ENCODE measurements around the gene PDE6G.

The PDE6G gene

GRCh38 chr17:81656118-81656743 is at the start of gene PDE6G:
TSS of gene PDE6G (minus strand) at chr17:81656542. CDS start at chr17:81653305, 3,237 bp downstream.
- DNase-seq (ENCODE audit: low spot score): no peak

DNA sequence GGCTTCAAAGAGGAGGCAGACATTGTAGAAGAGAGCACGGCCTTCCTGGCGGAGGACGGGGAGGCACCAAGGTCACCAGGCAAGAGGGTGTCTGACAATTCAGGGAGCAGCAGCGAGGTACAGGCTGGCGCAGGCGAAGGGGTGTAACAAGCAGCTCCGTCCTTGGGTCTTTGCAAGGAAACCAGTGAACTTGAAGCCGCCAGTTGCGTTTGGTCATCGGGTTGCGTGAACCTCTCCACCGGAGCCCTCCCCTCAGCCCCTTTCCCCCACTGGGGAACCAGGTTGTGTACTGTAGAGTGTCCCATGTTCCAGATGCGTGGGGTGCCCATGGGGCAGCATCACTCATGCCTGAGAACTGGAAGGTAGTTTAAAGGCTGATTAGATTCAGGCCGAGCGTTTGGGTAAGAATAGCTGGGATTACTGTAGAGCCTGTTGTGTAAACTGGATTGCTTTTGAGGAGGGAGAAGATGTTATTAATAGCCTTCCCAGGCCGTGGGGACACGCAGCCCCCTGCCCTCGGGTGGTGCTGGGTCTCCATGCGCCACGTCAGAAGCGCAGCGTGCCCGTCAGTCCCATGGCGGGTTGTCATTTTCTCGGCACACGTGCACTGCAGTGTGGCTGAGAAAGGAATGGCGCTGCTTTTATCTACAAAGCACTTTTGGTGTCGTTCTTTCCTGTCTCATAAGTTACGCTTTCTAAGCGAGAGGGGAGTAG is 49.3 kb upstream of the PDE6G start:
- no peak for DNase-seq (ENCODE audit: low spot score)

DNA sequence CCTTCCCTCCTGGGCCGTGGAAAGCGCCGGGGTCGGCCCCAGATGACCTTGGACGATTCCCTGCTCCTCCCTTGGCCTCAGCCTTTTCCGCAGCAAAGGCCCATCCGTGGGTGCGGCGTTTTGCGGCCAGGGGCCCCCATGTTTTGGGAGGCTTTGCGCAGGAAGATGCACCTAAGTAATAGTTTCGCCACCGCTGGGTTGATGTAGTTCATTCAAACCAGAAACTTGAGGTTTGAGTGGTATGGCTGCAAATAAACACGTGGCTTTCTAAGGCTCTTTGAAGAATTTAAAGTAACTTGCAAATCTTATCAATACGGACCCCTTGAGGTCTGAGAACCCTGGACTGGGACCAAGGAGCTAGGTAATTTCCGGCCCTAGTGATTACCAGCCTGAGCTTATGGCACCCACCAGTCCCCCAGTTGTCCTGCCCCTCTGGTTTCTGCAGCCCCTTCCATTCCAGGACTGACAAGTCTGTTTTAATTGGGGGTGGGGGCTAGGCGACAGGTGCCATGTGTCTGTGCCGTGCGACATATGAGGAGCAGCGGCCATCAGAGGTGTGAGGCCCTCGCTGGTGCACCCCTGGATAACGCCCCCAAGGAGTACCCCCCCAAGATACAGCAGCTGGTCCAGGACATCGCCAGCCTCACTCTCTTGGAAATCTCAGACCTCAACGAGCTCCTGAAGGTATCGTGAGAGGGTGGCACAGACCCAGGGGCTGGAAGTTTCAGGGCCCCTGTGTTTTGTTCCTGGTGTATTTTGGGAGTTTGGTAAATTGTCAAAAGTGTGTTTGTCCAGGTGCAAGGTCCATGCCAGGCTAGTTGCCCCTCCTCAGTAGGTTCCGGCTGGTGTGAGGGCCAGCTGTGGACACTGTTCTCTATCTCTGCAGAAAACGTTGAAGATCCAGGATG is 47.7 kb upstream of the PDE6G start:
- DNase-seq (ENCODE audit: low spot score): no peak

- peak; percentile 93 for DNase-seq (ENCODE audit: low spot score)
Observed at GRCh38 chr17:81702934-81703746, 46.8 kb upstream of the PDE6G start, which contains the start of gene MRPL12. TSS of gene MRPL12 (plus strand) at chr17:81703367. CDS start at chr17:81703502, 135 bp downstream.

DNA sequence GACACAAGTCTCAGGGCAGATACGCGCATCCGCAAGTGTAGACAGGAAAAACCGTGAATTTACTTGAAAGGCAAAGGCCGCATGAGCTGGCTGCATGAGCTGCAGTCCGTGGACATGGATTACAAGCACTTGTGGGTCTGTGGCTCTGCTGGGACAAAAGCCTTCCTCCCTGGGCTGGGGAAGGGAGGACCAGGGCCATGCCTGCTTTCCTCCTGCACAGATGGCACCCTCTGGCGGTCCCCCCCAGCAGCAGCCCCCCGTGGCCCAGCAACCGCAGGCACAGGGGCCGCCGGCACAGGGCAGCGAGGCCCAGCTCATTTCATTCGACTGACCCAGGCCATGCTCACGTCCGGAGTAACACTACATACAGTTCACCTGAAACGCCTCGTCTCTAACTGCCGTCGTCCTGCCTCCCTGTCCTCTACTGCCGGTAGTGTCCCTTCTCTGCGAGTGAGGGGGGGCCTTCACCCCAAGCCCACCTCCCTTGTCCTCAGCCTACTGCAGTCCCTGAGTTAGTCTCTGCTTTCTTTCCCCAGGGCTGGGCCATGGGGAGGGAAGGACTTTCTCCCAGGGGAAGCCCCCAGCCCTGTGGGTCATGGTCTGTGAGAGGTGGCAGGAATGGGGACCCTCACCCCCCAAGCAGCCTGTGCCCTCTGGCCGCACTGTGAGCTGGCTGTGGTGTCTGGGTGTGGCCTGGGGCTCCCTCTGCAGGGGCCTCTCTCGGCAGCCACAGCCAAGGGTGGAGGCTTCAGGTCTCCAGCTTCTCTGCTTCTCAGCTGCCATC is 45.1 kb upstream of the PDE6G start:
- DNase-seq (ENCODE audit: low spot score): peak; percentile 7

DNA sequence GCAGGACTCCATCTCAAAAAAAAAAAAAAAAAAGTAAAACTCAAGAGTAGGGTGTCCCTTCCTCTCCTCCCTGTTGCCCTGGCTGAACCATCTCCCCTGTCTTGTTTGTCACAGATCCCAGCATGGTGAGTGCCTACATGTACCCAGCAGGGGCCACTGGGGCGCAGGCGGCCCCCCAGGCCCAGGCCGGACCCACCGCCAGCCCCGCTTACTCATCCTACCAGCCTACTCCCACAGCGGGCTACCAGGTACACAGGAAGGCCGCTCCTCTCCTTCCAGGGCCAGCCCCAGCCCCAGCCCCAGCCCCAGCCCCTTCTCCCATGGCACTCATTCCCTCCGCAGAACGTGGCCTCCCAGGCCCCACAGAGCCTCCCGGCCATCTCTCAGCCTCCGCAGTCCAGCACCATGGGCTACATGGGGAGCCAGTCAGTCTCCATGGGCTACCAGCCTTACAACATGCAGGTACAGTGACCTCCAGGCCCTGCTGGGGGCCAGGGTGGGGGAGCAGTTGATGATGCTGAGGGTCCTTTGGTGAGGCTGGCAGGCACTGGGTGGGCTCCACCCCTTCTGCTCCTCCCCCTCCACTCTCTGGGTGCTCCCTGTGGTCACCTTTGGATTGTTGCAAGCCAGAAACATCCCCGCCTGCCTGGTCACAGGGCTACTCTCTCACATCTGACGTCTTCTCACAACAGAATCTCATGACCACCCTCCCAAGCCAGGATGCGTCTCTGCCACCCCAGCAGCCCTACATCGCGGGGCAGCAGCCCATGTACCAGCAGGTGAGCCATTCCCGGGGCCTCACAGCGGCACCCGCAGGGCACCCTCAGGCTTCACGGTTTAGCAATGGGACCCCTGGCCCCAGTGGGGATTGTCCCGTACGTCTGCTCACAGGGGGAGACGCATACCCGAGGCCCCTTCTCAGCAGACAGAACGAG is 44.3 kb upstream of the PDE6G start:
- no peak for DNase-seq (ENCODE audit: low spot score)

GRCh38 chr17:81697261-81698044 is 41.1 kb upstream of the PDE6G start:
- DNase-seq (ENCODE audit: low spot score): no peak

DNA sequence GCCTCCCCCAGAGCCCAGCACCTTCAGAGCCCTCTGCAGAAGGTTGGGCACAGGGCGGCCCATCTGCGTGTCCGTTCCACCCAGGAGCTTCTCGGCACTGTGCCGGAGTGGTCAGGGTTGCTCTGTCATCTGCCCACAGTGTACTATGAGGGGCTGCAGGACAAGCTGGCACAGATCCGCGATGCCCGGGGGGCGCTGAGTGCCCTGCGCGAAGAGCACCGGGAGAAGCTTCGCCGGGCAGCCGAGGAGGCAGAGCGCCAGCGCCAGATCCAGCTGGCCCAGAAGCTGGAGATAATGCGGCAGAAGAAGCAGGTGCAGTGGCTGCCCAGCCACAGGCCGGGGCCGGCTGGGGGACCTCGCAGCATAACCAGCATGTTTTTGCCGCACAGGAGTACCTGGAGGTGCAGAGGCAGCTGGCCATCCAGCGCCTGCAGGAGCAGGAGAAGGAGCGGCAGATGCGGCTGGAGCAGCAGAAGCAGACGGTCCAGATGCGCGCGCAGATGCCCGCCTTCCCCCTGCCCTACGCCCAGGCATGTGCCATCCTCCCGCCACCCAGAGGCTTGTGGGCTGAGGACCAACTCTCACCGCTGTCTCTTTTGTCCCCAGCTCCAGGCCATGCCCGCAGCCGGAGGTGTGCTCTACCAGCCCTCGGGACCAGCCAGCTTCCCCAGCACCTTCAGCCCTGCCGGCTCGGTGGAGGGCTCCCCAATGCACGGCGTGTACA is 40.0 kb upstream of the PDE6G start:
- no peak for DNase-seq (ENCODE audit: low spot score)

DNA sequence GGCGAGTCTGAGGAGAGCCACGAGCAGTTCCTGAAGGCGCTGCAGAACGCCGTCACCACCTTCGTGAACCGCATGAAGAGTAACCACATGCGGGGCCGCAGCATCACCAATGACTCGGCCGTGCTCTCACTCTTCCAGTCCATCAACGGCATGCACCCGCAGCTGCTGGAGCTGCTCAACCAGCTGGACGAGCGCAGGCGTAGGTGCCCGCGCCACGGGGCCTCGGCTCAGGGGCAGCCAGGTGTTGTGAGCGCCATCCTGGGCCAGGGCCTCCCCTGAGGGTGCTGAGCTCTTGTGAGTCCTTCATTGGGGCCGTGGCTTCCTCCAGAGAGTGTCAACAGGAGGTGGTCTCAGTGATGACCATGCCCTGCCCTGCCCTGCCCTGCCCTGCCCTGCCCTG is 39.5 kb upstream of the PDE6G start:
- DNase-seq (ENCODE audit: low spot score): no peak

DNA sequence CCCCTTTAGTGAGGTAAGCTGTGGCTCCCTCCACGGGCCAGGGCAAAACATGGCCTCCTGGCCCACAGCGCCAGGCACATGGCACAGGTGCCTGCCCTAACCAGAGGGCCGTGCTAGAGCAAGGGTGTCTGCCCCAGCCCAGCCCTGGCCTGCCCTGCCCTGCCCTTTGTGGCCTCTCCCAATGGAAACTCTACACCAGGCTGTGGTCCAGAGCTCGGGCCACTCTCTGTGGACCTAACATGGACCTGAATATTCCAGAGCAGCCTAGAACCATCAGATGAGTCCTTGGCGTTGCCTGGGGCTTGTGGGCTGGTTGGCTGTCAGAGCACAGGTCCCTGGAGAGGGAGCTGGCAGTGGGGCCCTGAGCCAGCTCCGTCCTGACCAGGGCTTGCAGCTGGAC is 38.9 kb upstream of the PDE6G start:
- no peak for DNase-seq (ENCODE audit: low spot score)

DNA sequence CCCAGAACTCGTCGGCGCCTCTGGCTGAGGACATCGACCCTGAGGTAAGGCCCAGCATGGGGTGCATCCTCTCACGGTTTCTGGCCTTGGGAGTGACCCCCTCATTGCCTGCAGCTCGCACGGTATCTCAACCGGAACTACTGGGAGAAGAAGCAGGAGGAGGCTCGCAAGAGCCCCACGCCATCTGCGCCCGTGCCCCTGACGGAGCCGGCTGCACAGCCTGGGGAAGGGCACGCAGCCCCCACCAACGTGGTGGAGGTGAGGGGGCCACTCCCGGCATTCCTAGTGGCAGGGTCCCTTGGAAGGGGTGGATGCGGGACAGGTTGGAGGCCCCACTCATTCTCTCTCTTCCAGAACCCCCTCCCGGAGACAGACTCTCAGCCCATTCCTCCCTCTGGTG is 38.5 kb upstream of the PDE6G start:
- no peak for DNase-seq (ENCODE audit: low spot score)

DNA sequence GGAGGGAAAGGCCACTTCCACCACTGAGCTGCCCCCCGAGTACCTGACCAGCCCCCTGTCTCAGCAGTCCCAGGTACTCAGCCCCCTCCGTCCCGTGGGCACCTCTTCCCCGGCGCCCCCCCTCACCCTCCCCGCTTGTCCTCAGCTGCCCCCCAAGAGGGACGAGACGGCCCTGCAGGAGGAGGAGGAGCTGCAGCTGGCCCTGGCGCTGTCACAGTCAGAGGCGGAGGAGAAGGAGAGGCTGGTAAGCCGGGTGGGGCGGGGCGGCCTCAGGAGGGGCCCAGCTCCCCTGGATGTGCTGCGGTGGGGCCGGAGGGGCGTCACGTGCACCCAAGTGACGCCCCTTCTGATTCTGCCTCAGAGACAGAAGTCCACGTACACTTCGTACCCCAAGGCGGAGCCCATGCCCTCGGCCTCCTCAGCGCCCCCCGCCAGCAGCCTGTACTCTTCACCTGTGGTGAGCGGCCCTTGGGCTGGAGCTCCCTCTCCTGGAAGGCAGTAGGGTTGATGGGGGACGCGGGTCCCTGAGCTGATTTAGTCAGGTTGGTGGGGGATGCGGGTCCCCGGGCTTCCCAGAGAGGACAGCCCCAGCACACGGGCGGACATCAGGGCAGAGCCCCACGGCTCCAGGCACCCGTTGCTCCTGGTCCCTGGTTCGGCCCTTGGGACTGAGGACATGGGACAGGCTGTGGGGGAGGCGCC is 37.3 kb upstream of the PDE6G start:
- DNase-seq (ENCODE audit: low spot score): no peak

DNA sequence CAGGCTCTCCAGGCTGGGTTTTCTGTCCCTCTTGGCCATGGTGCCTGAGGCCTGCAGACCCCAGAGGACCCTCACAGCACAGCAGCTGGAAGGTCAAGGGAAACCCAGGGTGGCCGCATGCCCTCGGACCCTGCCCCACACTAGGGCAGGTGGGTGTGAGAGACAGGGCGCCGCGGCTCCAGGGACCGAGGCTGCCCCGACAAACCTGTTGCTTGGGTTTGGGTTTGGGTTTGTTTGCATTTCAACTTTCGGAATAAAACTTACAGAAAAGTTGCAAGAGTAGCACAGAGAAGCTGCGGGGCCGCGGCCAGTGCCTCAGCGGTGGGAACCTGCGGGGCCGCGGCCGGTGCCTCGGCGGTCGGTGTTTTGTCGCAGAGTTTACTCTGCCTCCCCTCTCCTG is 35.3 kb upstream of the PDE6G start:
- DNase-seq (ENCODE audit: low spot score): no peak

DNA sequence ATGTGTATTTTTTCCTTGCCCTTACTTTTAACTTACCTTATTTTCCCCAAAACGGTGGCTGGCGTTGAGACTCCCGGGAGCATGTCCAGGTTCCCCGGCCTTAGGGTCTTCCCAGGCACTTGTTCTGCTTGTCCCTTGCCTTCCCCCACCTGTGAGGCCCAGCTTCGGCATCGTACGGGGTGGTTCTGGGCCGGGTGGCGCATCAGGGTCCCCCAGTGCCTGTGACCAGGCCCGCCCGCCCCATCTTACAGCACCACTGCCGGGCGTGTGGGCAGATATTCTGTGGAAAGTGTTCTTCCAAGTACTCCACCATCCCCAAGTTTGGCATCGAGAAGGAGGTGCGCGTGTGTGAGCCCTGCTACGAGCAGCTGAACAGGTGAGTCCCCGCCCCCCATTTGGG is 34.9 kb upstream of the PDE6G start:
- no peak for DNase-seq (ENCODE audit: low spot score)

DNA sequence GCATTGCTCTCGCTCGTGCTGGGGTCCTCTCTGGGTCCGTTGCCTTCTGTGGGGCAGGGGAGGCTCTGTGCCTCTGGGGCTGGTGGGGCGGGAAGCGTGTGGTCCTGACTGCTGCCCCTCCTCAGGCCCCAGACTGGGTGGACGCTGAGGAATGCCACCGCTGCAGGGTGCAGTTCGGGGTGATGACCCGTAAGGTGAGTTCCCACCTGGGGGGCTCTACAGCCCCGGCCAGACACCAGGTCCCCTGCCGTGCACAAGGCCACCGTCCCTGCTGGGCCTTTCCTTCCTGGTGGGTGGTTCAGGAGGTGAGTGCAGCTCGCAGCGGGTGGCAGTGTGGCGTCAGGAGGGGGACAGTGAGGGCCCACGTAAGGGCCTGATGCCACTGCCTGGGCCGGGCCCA is 34.2 kb upstream of the PDE6G start:
- DNase-seq (ENCODE audit: low spot score): no peak

DNA sequence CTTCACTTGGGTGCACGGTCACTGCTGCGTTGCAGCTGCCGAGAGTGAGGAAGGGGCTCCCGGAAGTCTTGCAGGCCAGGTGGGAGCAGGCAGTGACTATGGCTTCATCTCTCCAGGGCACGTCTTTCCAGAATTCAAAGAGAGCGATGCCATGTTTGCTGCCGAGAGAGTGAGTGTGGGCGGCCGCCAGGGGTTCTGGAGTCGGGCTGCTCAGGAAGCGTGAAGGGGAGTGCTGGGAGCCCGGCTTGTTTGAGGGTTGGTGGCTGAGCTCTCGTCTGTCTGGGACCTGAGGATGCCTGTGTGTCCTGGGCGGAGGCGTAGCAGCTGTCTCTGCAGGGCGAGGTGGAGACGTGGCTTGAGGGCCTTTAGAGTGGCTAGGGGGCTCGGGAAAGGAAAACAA is 33.7 kb upstream of the PDE6G start:
- no peak for DNase-seq (ENCODE audit: low spot score)

DNA sequence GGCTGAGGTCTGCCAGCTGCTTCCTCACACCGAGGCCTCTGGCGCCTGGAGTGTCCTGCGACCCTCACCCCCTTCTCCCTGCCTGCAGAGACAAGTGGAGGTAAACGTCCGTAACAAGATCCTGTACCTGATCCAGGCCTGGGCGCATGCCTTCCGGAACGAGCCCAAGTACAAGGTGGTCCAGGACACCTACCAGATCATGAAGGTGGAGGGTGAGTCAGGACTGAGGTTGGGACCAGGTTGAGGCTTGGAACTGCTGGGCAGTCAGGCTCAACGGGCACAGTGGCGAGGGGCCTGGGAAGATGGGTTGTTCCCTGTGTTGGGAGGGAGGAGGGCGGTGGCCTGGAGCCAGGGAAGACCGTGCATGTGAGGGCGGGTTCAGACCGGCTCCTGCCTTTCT is 32.3 kb upstream of the PDE6G start:
- DNase-seq (ENCODE audit: low spot score): no peak

All from kidney tubule cell (primary cell).